ENCODE measurements around the gene TMC4.

TMC4 gene

DNA sequence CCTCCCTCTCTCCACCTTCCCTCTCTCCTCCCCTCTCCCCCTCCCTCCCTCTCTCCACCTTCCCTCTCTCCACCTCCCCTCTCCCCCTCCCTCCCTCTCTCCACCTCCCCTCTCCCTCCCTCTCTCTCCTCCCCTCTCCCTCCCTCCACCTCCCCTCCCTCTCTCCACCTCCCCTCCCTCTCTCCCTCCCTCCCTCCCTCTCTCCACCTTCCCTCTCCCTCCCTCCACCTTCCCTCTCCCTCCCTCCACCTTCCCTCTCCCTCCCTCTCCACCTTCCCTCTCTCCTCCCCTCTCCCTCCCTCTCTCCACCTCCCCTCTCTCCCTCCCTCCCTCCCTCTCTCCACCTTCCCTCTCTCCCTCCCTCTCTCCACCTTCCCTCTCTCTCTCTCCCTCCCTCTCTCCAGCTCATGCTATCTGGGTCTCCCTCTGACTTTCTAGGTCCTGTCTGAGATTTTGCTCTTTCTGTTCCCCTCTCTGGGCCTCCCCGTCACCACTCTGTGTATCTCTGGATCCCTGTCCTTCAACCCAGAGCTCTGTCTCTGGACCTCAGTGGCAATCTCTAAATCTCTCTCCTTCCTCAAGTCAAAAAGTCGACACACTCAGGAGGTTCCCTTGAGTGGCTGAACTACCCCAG is 38.9 kb downstream of the TMC4 start:
- H3K4me3 ChIP-seq (replicated peaks; ENCODE audit: low read depth, low read length) = no peak overlapping the region
- DNase-seq (ENCODE audit: extremely low read depth, low read depth) = no peak
- no peak for TF ChIP-seq CTCF (IDR thresholded peaks at IDR 0.05; ENCODE audit: low read depth, low read length, missing control alignments)

DNA sequence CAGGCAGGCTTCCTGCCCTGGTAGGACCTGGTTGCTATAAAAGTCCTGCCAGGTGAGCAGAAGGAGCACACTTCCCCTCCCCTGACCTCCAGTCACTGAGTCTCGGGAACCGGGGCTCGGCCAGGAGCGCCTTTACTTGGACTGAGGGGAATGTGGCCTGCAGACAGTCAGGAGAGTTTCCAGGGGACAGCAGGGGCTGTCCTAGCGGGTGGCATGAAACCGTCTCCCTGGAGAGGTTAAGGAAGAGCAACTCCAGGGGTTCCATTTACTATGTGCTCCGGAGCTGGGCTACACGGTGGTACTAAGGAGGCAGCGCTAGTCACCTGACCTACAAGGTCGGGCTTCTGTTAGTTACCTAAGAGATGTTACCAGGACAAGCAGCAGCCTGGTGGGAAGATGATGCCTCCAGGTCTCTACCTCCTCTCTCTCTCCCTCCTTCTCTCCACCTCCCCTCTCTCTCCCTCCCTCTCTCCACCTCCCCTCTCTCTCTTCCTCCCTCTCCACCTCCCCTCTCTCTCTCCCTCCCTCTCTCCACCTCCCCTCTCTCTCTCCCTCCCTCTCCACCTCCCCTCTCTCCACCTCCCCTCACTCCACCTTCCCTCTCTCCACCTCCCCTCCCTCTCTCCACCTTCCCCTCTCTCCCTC is 39.5 kb downstream of the TMC4 start:
- DNase-seq (ENCODE audit: extremely low read depth, low read depth) = no peak
- no peak overlapping the region for H3K4me3 ChIP-seq (replicated peaks; ENCODE audit: low read depth, low read length)
- TF ChIP-seq CTCF (IDR thresholded peaks at IDR 0.05; ENCODE audit: low read depth, low read length, missing control alignments) = no peak

DNA sequence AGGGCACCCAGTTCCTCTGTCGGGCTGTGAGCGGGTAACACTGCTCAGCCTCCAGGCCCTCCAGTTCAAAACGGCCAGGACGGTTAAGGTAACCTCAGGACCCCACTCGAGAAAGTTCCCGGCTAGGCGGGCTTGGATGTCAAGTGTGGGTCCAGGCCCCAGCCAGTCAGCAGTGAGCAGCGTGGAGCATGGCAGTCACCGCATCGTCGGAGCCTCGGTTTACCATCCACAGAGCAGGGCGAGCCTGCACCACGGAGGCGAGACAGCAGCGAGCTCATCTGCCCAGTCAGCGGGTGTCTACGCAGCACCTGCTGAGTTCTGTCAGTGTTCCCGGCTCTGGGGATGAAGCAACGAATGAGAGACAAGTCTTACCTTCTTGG is 43.4 kb downstream of the TMC4 start:
- no peak for DNase-seq (ENCODE audit: extremely low read depth, low read depth)
- no peak for TF ChIP-seq CTCF (IDR thresholded peaks at IDR 0.05; ENCODE audit: low read depth, low read length, missing control alignments)
- no peak overlapping the region for H3K4me3 ChIP-seq (replicated peaks; ENCODE audit: low read depth, low read length)

DNA sequence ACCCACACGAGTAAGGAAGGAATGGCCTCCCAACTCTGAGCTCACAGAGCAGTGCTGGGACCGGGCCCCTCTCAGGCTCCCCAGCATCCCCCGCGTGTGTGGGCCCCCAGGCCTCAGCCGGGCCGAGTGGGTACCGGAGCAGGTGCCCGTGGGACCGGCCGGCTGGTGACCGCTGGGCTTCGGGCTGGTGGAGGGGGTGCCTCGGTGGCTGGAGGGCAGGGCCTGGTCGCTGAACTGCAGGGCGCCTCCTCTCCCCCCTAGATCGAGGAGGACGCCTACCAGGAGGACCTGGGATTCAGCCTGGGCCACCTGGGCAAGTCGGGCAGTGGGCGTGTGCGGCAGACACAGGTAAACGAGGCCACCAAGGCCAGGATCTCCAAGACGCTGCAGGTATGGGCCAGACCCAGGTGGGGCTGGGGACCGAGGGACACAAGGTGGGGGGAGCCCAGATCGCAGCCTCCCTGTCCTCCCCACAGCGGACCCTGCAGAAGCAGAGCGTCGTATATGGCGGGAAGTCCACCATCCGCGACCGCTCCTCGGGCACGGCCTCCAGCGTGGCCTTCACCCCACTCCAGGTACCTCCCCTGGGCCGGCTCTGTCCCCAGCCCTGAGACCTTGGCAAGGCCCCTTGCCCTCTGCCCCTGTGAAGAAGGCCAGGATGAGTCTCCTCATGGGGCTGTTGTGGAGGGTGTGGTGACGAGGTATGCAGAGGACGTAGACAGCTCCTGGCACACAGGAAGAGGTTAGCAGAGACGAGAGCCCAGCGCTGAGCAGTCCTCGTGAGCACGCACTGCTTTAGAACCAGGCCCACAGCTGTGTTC is 44.0 kb downstream of the TMC4 start:
- TF ChIP-seq CTCF (IDR thresholded peaks at IDR 0.05; ENCODE audit: low read depth, low read length, missing control alignments) = no peak
- H3K4me3 ChIP-seq (replicated peaks; ENCODE audit: low read depth, low read length) = no peak overlapping the region
- no peak for DNase-seq (ENCODE audit: extremely low read depth, low read depth)

- DNase-seq (ENCODE audit: extremely low read depth, low read depth) = no peak
- TF ChIP-seq CTCF (IDR thresholded peaks at IDR 0.05; ENCODE audit: low read depth, low read length, missing control alignments) = no peak
- H3K4me3 ChIP-seq (replicated peaks; ENCODE audit: low read depth, low read length) = no peak overlapping the region
These were observed 44.6 kb downstream of the TMC4 start for GRCh38 chr19:54128441-54128725.

- DNase-seq (ENCODE audit: extremely low read depth, low read depth) = no peak
- H3K4me3 ChIP-seq (replicated peaks; ENCODE audit: low read depth, low read length) = no peak overlapping the region
- no peak for TF ChIP-seq CTCF (IDR thresholded peaks at IDR 0.05; ENCODE audit: low read depth, low read length, missing control alignments)
These were observed 45.1 kb downstream of the TMC4 start for GRCh38 chr19:54127688-54128440.

Measured in HFF-Myc (cell line).